KMS-11 (cell line): ENCODE data around the gene CCT2.

Experiments
- H2AFZ ChIP-seq: fragments of 200-600 bp; sonication (generic); 2 replicates; pipeline ENCODE4 v1.6.1; 2016; ENCODE audit warnings: antibody characterized with exemption, mixed run types, low read depth
- H3K27ac ChIP-seq: fragments of 200-600 bp; sonication (generic); 2 replicates; pipeline ENCODE4 v1.6.1; 2016; ENCODE audit warnings: mild to moderate bottlenecking, mixed run types
- H3K27me3 ChIP-seq: fragments of 200-600 bp; sonication (generic); 2 replicates; pipeline ENCODE4 v1.6.1; 2017; ENCODE audit warnings: mild to moderate bottlenecking, low read depth, mixed run types, moderate library complexity; ENCODE audit not compliant: insufficient read depth
- H3K36me3 ChIP-seq: fragments of 200-600 bp; sonication (generic); 2 replicates; pipeline ENCODE4 v1.6.1; 2017; ENCODE audit warnings: mild to moderate bottlenecking, mixed run types; ENCODE audit not compliant: insufficient read depth
- H3K4me1 ChIP-seq: fragments of 200-600 bp; sonication (generic); 2 replicates; pipeline ENCODE4 v1.6.1; 2016; ENCODE audit warnings: mild to moderate bottlenecking, low read depth, mixed run types; ENCODE audit not compliant: poor library complexity, severe bottlenecking
- H3K4me2 ChIP-seq: fragments of 200-600 bp; sonication (generic); 2 replicates; pipeline ENCODE4 v1.7.0; 2016; ENCODE audit warnings: mild to moderate bottlenecking, mixed run types
- H3K4me3 ChIP-seq: fragments of 200-600 bp; sonication (generic); IDR thresholded peaks from 2 replicates; pipeline ENCODE4 v1.6.1; 2017; ENCODE audit warnings: low read depth, low read length, mixed read lengths; ENCODE audit not compliant: insufficient read depth
- H3K79me2 ChIP-seq: fragments of 200-600 bp; sonication (generic); 2 replicates; pipeline ENCODE4 v1.6.1; 2016; ENCODE audit warnings: low read depth, mixed run types; ENCODE audit not compliant: insufficient read depth
- H3K9ac ChIP-seq: fragments of 200-600 bp; sonication (generic); 2 replicates; pipeline ENCODE4 v1.6.1; 2016; ENCODE audit warnings: mild to moderate bottlenecking, mixed run types
- H4K20me1 ChIP-seq: fragments of 200-600 bp; sonication (generic); 2 replicates; pipeline ENCODE4 v1.6.1; 2016; ENCODE audit warnings: mild to moderate bottlenecking, mixed run types; ENCODE audit not compliant: insufficient read depth
- CTCF ChIP-seq: fragments of 200-600 bp; sonication (generic); conservative IDR thresholded peaks from 2 replicates; pipeline ENCODE4 v1.6.1; 2017; ENCODE audit warnings: low read depth, mild to moderate bottlenecking, antibody characterized with exemption, low read length, moderate library complexity, mixed read lengths

Gene CCT2

GRCh38 chr12:69623970-69624369, 38.7 kb downstream of the CCT2 start:
- no peaks in the 10 kb centered on the region for H3K27me3 ChIP-seq
- H4K20me1 ChIP-seq, result no peaks in the 10 kb centered on the region
- H3K4me1 ChIP-seq, result no peaks in the 10 kb centered on the region
- H3K27ac ChIP-seq, result no peak overlapping the region
- H3K4me3 ChIP-seq, result no peak overlapping the region
- H3K4me2 ChIP-seq, result no peak overlapping the region
- H3K79me2 ChIP-seq, result no peaks in the 10 kb centered on the region
- H2AFZ ChIP-seq, result no peak overlapping the region
- no peaks in the 10 kb centered on the region for H3K36me3 ChIP-seq
- H3K9ac ChIP-seq, result no peak overlapping the region
- TF ChIP-seq CTCF, result no peak

- Histone ChIP-seq H3K36me3 (no peaks in the 10 kb centered on the region), H3K4me1 (no peaks in the 10 kb centered on the region), H3K27me3 (no peaks in the 10 kb centered on the region), H3K4me2 (no peak overlapping the region), H2AFZ (no peak overlapping the region), H3K27ac (no peak overlapping the region), H4K20me1 (no peaks in the 10 kb centered on the region), H3K79me2 (no peaks in the 10 kb centered on the region), H3K9ac (no peak overlapping the region), H3K4me3 (no peak overlapping the region)
- no peak for TF ChIP-seq CTCF
These were observed 42.2 kb downstream of the CCT2 start for GRCh38 chr12:69627501-69627900.

GRCh38 chr12:69630191-69630590, 44.9 kb downstream of the CCT2 start:
- Histone ChIP-seq H2AFZ (no peak overlapping the region), H4K20me1 (no peaks in the 10 kb centered on the region), H3K27me3 (no peaks in the 10 kb centered on the region), H3K27ac (no peak overlapping the region), H3K4me2 (no peak overlapping the region), H3K4me1 (no peaks in the 10 kb centered on the region), H3K4me3 (no peak overlapping the region), H3K36me3 (no peaks in the 10 kb centered on the region), H3K9ac (no peak overlapping the region), H3K79me2 (no peaks in the 10 kb centered on the region)
- peak; percentile 49 for TF ChIP-seq CTCF

GRCh38 chr12:69633061-69633460, 47.8 kb downstream of the CCT2 start:
- H3K27me3 ChIP-seq, result no peaks in the 10 kb centered on the region

More at GRCh38 chr12:69633061-69633460, 47.8 kb downstream of the CCT2 start:
- H3K4me1 ChIP-seq, result no peaks in the 10 kb centered on the region
- no peak overlapping the region for H3K4me3 ChIP-seq
- H3K36me3 ChIP-seq, result no peaks in the 10 kb centered on the region
- H3K79me2 ChIP-seq, result no peaks in the 10 kb centered on the region
- no peak overlapping the region for H3K4me2 ChIP-seq
- no peaks in the 10 kb centered on the region for H4K20me1 ChIP-seq
- TF ChIP-seq CTCF, result peak; percentile 60
- H3K27ac ChIP-seq, result no peak overlapping the region
- H3K9ac ChIP-seq, result no peak overlapping the region
- H2AFZ ChIP-seq, result no peak overlapping the region
